ENCODE results near the gene UBA7.
"Not testable (repeated sequence)": the region's sequence is repeated elsewhere in the genome, so short reads cannot be mapped to it uniquely, and the experiment has no call there.

The UBA7 gene

GRCh38 chr3:49785565-49786356 is 28.0 kb downstream of the UBA7 start:
- no peak for DNase-seq

DNA sequence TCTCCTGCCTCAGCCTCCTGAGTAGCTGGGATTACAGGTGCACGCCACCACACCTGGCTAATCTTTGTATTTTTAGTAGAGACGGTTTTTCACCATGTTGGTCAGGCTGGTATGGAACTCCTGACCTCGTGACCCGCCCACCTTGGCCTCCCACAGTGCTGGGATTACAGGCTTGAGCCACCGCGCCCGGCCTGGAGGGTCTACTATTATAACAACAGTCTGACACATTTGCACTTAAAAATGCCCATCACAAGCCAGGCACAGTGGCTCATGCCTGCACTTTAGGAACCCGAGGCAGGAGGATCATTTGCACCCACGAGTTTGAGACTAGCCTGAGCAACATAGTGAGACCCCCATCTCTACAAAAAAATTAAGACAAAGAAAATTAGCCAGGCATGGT is 31.5 kb downstream of the UBA7 start:
- DNase-seq: not testable (repeated sequence)

DNA sequence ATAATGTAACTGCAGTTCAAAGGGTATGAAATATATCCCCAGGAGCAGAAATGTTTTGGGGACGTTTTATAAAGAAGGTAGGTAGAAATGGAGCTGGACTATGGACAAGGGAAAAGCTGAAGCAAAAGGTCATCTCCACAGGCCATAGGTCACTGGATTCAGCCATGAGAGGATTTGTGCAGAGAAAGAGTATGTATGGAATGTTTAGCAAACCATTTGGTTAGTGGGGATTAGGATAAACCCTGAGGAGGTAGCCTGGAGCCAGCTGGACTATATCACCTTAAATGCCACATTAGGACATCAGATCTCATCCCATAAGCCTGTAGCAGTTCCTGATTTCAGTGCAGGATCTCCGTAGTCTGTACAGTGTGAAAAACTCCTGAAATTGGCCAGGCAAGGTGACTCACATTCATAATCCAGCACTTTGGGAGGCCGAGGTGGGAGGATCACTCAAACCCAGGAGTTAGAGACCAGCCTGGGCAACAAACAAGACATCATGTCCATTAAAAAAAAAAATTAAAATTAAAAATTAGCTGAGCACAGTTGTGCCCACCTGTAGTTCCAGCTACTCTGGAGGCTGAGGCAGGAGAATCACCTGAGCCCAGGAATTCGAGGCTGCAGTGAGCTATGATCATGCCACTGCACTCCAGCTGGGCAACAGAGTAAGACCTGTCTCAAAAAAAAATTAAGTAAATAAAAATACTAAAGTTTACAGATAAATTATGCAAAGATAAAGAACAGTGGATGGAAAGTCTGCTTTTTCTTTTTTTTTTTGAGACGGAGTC is 32.1 kb downstream of the UBA7 start:
- DNase-seq: no peak

DNA sequence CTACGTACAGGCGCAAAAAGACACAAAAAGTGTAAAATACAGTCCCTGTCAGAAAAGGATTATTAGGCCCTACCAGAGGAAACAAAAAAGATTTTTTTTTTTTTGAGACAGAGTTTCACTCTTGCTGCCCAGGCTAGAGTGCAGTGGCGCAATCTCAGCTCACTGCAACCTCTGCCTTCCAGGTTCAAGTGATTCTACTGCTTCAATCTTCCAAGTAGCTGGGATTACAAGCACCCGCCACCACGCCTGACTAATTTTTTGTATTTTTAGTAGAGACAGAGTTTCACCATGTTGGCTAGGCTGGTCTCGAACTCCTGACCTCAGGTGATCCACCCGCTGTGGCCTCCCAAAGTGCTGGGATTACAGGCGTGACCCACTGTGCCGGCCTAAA is 32.8 kb downstream of the UBA7 start:
- not testable (repeated sequence) for DNase-seq

DNA sequence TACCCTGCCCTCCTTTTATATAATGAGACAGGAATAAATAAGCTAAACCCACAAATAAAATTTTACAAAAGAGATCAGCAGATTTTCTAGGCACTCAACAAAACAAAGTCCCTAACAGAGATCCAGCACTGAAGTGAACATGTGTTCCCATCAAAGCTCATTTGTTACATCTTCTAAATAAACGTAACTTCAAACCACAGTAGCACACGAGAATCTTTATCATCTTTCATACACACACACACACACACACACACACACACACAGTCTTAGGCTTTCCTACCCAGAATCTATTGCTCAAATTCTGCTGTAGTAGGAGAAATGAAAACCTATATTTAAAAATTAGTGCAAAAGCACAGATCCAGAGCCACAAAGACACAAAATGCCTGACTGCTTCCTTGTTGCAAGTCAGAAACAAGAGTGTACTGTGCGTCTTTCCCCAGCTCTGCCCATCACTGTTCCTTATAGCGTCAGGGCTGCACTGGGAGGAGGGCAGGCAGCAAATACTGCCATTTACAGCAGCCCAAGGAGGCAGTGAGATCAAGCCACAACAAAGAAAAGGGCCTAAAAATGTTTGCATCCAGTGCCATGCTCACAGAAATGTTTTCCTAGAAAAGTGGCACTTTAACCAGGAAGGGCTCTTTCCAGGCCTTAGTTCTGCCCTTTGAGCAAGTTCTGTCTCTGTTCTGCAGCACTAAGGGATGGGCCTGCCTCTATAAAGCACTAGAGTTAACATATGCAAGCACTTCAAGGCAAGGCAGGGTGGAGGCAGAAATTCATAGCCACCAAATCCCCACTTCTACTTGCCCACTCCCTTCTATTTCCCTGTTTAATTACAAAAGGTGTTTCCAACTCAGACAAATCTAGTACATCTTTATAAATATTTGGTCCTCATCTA is 33.4 kb downstream of the UBA7 start:
- no peak for DNase-seq

GRCh38 chr3:49779358-49780079 is 34.2 kb downstream of the UBA7 start:
- no peak for DNase-seq

DNA sequence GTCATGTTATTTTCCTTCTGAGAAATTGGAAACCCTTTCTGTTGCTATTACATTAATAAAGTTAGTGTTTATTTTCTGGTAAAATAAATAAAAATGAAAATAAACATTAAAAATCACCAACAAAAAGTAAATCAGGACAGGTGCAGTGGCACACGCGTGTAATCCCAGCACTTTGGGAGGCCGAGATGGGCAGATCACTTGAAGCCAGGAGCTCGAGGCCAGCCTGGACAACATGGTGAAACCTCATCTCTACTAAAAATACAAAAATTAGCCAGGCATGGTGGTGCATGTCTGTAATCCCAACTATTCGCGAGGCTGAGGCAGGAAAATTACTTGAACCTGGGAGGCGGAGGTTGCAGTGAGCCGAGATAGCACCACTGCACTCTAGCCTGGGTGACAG is 37.7 kb downstream of the UBA7 start:
- not testable (repeated sequence) for DNase-seq

GRCh38 chr3:49775538-49775937 is 38.2 kb downstream of the UBA7 start:
- no peak for DNase-seq

DNA sequence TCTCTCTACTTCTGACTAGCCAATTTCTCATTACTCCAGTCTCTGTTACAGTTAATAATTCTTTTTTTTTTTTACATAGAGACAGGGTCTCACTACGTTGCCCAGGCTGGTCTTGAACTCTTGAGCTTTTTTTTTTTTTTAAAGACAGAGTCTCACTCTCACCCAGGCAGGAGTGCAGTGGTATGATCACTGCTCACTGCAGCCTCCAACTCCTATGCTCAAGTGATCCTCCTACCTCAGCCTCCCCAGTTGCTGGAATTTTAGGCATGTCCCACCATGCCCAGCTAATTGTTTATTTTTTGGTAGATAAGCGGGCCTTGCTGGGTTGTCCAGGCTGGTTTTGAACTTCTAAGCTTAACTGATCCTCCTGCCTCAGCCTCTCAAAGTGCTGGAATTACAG is 41.0 kb downstream of the UBA7 start:
- no peak for DNase-seq

DNA sequence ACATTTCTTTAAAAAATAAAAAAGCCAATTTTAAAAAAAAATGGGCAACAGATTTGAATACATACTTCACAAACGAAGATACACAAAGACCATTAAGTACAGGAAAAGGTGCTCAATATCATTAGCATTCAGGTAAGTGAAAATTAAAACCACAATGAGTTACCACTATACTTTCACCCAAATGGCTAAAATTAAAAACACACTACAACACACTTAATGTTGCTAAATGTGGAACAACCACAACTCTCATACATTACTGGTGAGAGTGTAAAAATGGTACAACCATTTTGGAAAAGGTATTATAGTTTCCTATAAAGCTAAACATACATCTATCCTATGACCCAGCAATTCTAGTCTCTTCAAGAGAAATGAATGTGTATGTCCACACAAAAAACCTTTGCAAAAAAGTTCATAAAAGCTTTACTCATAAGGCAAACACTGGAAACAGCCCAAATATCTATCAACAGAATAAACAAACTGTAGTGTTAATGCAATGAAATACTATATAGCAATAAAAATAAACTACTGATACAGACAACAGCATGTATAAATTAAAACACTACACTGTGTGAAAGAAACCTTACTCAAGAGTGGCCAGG is 42.3 kb downstream of the UBA7 start:
- DNase-seq: no peak

GRCh38 chr3:49769926-49770325 is 43.8 kb downstream of the UBA7 start:
- no peak for DNase-seq

GRCh38 chr3:49769286-49769915 is 44.4 kb downstream of the UBA7 start:
- no peak for DNase-seq

DNA sequence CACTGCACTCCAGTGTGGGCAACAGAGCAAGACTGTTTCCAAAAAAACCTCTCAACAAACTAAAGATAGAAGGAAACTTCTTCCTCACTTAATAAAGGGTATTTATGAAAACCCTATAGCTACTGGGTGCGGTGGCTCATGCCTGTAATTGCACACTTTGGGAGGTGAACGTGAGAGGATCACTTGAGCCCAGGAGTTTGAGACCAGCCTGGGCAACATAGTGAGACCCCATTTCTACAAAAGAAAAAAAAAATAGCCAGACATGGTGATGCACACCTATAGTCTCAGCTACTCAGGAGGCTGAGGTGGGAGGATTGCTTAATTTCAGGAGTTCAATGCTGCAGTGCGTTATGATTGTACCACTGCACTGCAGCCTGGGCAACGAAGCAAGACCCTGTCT is 49.8 kb downstream of the UBA7 start:
- no peak for DNase-seq

DNA sequence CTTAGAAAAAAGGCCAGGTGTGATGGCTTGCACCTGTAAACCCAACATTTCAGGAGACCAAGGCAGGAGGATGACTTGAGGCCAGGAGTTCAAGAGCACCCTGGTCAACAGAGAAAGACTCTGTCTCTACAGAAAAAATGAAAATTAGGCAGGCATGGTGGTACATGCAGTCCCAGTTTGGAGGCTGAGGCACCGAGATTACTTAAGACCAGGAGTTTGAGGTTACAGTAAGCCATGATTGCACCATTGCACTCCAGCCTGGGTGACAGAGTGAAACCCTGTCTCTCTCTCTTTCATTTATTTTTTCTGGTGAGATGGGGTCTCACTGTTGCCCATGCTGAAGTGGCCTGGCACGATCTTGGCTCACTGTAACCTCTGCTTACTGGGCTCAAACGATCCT is 52.1 kb downstream of the UBA7 start:
- DNase-seq: no peak

- DNase-seq: no peak
Observed at GRCh38 chr3:49759226-49759625, 54.5 kb downstream of the UBA7 start.

- DNase-seq: no peak
Observed at GRCh38 chr3:49757197-49757596, 56.6 kb downstream of the UBA7 start.

- DNase-seq: no peak
Observed at GRCh38 chr3:49756036-49756435, 57.7 kb downstream of the UBA7 start.

Measured in NCI-H345 (cell line).